Nucleus accumbens (tissue), 56 donors: ENCODE results near the gene SLAIN1.

Source experiments
- DNase-seq, 56 donors: peaks; one replicate each; lab custom pipeline; 2025; lab: John Stamatoyannopoulos, UW

Gene SLAIN1

GRCh38 chr13:77749344-77749880, 51.9 kb downstream of the SLAIN1 start:
- no peak for DNase-seq

- DNase-seq, result peak in 14 of 56 donors; percentile 10 to 70 (median 36)
Measured at GRCh38 chr13:77751513-77752456, 54.3 kb downstream of the SLAIN1 start.

GRCh38 chr13:77752512-77753069, 55.1 kb downstream of the SLAIN1 start:
- DNase-seq, result peak in 1 of 56 donors; percentile 16

GRCh38 chr13:77760893-77761292, 63.4 kb downstream of the SLAIN1 start:
- DNase-seq, result no peak

GRCh38 chr13:77767413-77767812, 69.9 kb downstream of the SLAIN1 start:
- DNase-seq, result no peak

GRCh38 chr13:77774181-77774580, 76.7 kb downstream of the SLAIN1 start:
- no peak for DNase-seq

GRCh38 chr13:77776704-77777103, 79.2 kb downstream of the SLAIN1 start:
- no peak for DNase-seq

- peak in 4 of 56 donors; percentile 8 to 48 (median 33) for DNase-seq
Measured at GRCh38 chr13:77779552-77780272, 82.2 kb downstream of the SLAIN1 start.

GRCh38 chr13:77781808-77782207, 84.3 kb downstream of the SLAIN1 start:
- DNase-seq, result peak in 6 of 56 donors; percentile 8 to 54 (median 20)

GRCh38 chr13:77784515-77784914, 87.0 kb downstream of the SLAIN1 start:
- no peak for DNase-seq

- no peak for DNase-seq
Measured at GRCh38 chr13:77786695-77787287, 89.3 kb downstream of the SLAIN1 start.

- no peak for DNase-seq
Measured at GRCh38 chr13:77789376-77789775, 91.9 kb downstream of the SLAIN1 start.

- no peak for DNase-seq
Measured at GRCh38 chr13:77800219-77800618, 102.7 kb downstream of the SLAIN1 start.

- no peak for DNase-seq
Measured at GRCh38 chr13:77806518-77806917, 109.0 kb downstream of the SLAIN1 start.

GRCh38 chr13:77807431-77808135, 110.1 kb downstream of the SLAIN1 start:
- DNase-seq, result no peak

GRCh38 chr13:77810430-77810829, 112.9 kb downstream of the SLAIN1 start:
- no peak for DNase-seq

- no peak for DNase-seq
Measured at GRCh38 chr13:77810878-77811277, 113.4 kb downstream of the SLAIN1 start.

GRCh38 chr13:77811381-77811780, 113.9 kb downstream of the SLAIN1 start:
- no peak for DNase-seq

- no peak for DNase-seq
Measured at GRCh38 chr13:77811981-77812380, 114.5 kb downstream of the SLAIN1 start.
